ENCODE data around the gene PRM1.

- TF ChIP-seq, protein P1, sequence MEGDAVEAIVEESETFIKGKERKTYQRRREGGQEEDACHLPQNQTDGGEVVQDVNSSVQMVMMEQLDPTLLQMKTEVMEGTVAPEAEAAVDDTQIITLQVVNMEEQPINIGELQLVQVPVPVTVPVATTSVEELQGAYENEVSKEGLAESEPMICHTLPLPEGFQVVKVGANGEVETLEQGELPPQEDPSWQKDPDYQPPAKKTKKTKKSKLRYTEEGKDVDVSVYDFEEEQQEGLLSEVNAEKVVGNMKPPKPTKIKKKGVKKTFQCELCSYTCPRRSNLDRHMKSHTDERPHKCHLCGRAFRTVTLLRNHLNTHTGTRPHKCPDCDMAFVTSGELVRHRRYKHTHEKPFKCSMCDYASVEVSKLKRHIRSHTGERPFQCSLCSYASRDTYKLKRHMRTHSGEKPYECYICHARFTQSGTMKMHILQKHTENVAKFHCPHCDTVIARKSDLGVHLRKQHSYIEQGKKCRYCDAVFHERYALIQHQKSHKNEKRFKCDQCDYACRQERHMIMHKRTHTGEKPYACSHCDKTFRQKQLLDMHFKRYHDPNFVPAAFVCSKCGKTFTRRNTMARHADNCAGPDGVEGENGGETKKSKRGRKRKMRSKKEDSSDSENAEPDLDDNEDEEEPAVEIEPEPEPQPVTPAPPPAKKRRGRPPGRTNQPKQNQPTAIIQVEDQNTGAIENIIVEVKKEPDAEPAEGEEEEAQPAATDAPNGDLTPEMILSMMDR (IDR thresholded peaks at IDR 0.05): no peak
- TF ChIP-seq POLR2A (IDR thresholded peaks at IDR 0.05): no peak
Measured at GRCh38 chr16:11321662-11322061, 40.5 kb upstream of the PRM1 start.

Measured in prostate gland (tissue), 2 donors.